SK-N-SH (cell line): ENCODE measurements around the gene CNBD2. TPM values are rescaled to one million over a fixed set of nuclear protein-coding genes. Genes with fewer than 3 reads are reported as not detected.

Experiments used
- CTCF ChIA-PET: fragments of 300-600, 350-600 bp; formaldehyde crosslinking; extraction: SDS; loops from one replicate; lab custom pipeline; 2021; lab: Yijun Ruan, JAX
- POLR2A ChIA-PET: fragments of 350-600 bp; sonication (Branson Sonifier 250); formaldehyde crosslinking; extraction: SDS; loops from one replicate; lab custom pipeline; 2020; ENCODE audit warnings: antibody characterized with exemption, inconsistent platforms; lab: Yijun Ruan, JAX
- DNase-seq: peaks from one replicate; pipeline ENCODE4 v3.0.0; 2012
- H2AFZ ChIP-seq: fragments of 200-600 bp; sonication (generic); 2 replicates; pipeline ENCODE4 v1.8.1; 2016; ENCODE audit warnings: antibody characterized with exemption, mild to moderate bottlenecking, low read depth
- H3F3A ChIP-seq: fragments of 200-600 bp; sonication (generic); replicated peaks from 2 replicates; pipeline ENCODE3; 2016; ENCODE audit warnings: antibody characterized with exemption, mild to moderate bottlenecking; ENCODE audit not compliant: insufficient read depth
- H3K27ac ChIP-seq, 2 experiments: fragments of 200-500 bp in 1 of 2; fragments of 200-600 bp in 1 of 2; sonication (Bioruptor generic) in 1 of 2; sonication (generic), shearing (Covaris generic) in 1 of 2; 2 replicates each; pipeline versions ENCODE4 v1.5.1 to v1.6.1; 2014 to 2016; ENCODE audit warnings: low read depth in 2 of 2, inconsistent platforms in 1 of 2, low read length in 1 of 2, mild to moderate bottlenecking in 1 of 2, mixed read lengths in 1 of 2
- H3K27me3 ChIP-seq: fragments of 200-600 bp; sonication (generic), shearing (Covaris generic); 2 replicates; pipeline ENCODE4 v1.6.1; 2016; ENCODE audit warnings: mixed run types; ENCODE audit not compliant: insufficient read depth
- H3K36me3 ChIP-seq, 2 experiments: fragments of 200-500 bp in 1 of 2; fragments of 200-600 bp in 1 of 2; sonication (Bioruptor generic) in 1 of 2; sonication (generic) in 1 of 2; replicated peaks in 1 of 2; 2 replicates each; pipeline versions ENCODE3 to v1.5.1; 2014 to 2016; ENCODE audit warnings: low read length in 1 of 2, mild to moderate bottlenecking in 1 of 2; ENCODE audit not compliant: insufficient read depth in 2 of 2, control insufficient read depth in 1 of 2
- H3K4me1 ChIP-seq, 2 experiments: fragments of 200-500 bp in 1 of 2; fragments of 200-600 bp in 1 of 2; sonication (Bioruptor generic) in 1 of 2; sonication (generic), shearing (Covaris generic) in 1 of 2; 2 replicates each; pipeline versions ENCODE4 v1.5.1 to v1.6.1; 2014 to 2016; ENCODE audit warnings: low read depth in 1 of 2, low read length in 1 of 2, mixed run types in 1 of 2; ENCODE audit not compliant: insufficient read depth in 2 of 2, control insufficient read depth in 1 of 2
- H3K4me2 ChIP-seq: fragments of 200-600 bp; sonication (generic), shearing (Covaris generic); 2 replicates; pipeline ENCODE4 v1.6.1; 2017; ENCODE audit warnings: mixed run types
- H3K4me3 ChIP-seq, 2 experiments: fragments of 200-500 bp in 1 of 2; fragments of 200-600 bp in 1 of 2; sonication (Bioruptor generic) in 1 of 2; sonication (generic), shearing (Covaris generic) in 1 of 2; 2 replicates each; pipeline versions ENCODE4 v1.5.1 to v1.8.1; 2014 to 2016; ENCODE audit warnings: low read depth in 2 of 2, inconsistent platforms in 1 of 2, low read length in 1 of 2, mild to moderate bottlenecking in 1 of 2, mixed read lengths in 1 of 2, moderate library complexity in 1 of 2
- H3K79me2 ChIP-seq: fragments of 200-600 bp; sonication (generic); 2 replicates; pipeline ENCODE4 v1.8.1; 2017; ENCODE audit warnings: mild to moderate bottlenecking; ENCODE audit not compliant: insufficient read depth
- H3K9ac ChIP-seq: fragments of 200-600 bp; sonication (generic); 2 replicates; pipeline ENCODE4 v1.6.1; 2017; ENCODE audit warnings: mixed run types
- H3K9me2 ChIP-seq: fragments of 200-600 bp; sonication (generic); 2 replicates; pipeline ENCODE4 v1.6.1; 2017; ENCODE audit warnings: mixed run types
- H3K9me3 ChIP-seq: fragments of 200-600 bp; sonication (generic); 2 replicates; pipeline ENCODE4 v1.6.1; 2017; ENCODE audit warnings: mixed run types, mild to moderate bottlenecking, moderate library complexity
- H4K20me1 ChIP-seq: fragments of 200-600 bp; sonication (generic); 2 replicates; pipeline ENCODE4 v1.6.1; 2017; ENCODE audit warnings: mild to moderate bottlenecking, mixed run types; ENCODE audit not compliant: insufficient read depth
- CTCF ChIP-seq: fragments of 200-600 bp; sonication (generic); IDR thresholded peaks from 2 replicates; pipeline ENCODE4 v1.6.1; 2017; ENCODE audit warnings: antibody characterized with exemption, mild to moderate bottlenecking, moderate library complexity
- EP300 ChIP-seq, 2 experiments: IDR thresholded peaks; 2 replicates each; pipeline versions ENCODE4 v1.4.0 to v1.6.1; 2012; ENCODE audit warnings: borderline replicate concordance in 1 of 2, low read depth in 1 of 2, low read length in 1 of 2
- GABPA ChIP-seq: IDR thresholded peaks from 2 replicates; pipeline ENCODE4 v1.4.0; 2012; ENCODE audit warnings: low read depth, mild to moderate bottlenecking
- IRF3 ChIP-seq: fragments of 150-350 bp; IDR thresholded peaks from 2 replicates; pipeline ENCODE4 v1.6.1; 2016; ENCODE audit warnings: mild to moderate bottlenecking, low read depth, low read length
- JUND ChIP-seq: IDR thresholded peaks from 2 replicates; pipeline ENCODE4 v1.4.0; 2012
- MXI1 ChIP-seq: IDR thresholded peaks from 2 replicates; pipeline ENCODE4 v1.6.1; 2012; ENCODE audit warnings: mild to moderate bottlenecking, low read depth, low read length, improper control_type of control experiment
- NFIC ChIP-seq: IDR thresholded peaks from 2 replicates; pipeline ENCODE4 v1.4.0; 2012; ENCODE audit warnings: borderline replicate concordance
- NRF1 ChIP-seq: IDR thresholded peaks from 2 replicates; pipeline ENCODE4 v1.6.1; 2012; ENCODE audit warnings: low read depth, mild to moderate bottlenecking, low read length
- PBX3 ChIP-seq: IDR thresholded peaks from 2 replicates; pipeline ENCODE4; 2012
- POLR2AphosphoS5 ChIP-seq: IDR thresholded peaks from 2 replicates; pipeline ENCODE4 v1.6.1; 2012; ENCODE audit warnings: low read depth, low read length
- RAD21 ChIP-seq: IDR thresholded peaks from 2 replicates; pipeline ENCODE4 v1.6.1; 2012; ENCODE audit warnings: mild to moderate bottlenecking, low read length
- RCOR1 ChIP-seq: fragments of 150-350 bp; IDR thresholded peaks from 2 replicates; pipeline ENCODE4 v1.6.1; 2017; ENCODE audit warnings: antibody characterized with exemption, low read length
- RFX5 ChIP-seq: IDR thresholded peaks from 2 replicates; pipeline ENCODE4 v1.6.1; 2012; ENCODE audit warnings: mild to moderate bottlenecking, improper control_type of control experiment, low read length
- RXRA ChIP-seq: IDR thresholded peaks from 2 replicates; pipeline ENCODE4 v1.4.0; 2012; ENCODE audit warnings: low read depth, mild to moderate bottlenecking, borderline replicate concordance
- TAF1 ChIP-seq: IDR thresholded peaks from 2 replicates; pipeline ENCODE4 v1.6.1; 2012; ENCODE audit warnings: low read depth, mild to moderate bottlenecking, low read length, moderate library complexity, borderline replicate concordance
- TCF12 ChIP-seq: IDR thresholded peaks from 2 replicates; pipeline ENCODE4 v1.4.0; 2012
- WGBS: methylation state at CpG from one replicate; pipeline ENCODE4 v1.1.6; 2017; ENCODE audit warnings: low lambda C conversion rate; 5-methylcytosine and 5-hydroxymethylcytosine counted together
- polyA plus RNA-seq, 3 experiments: library from polyadenylated mRNA; depleted of rRNA; stranded (reverse); fragments of >200 nt; gene quantifications; 2 replicates each; pipeline ENCODE4 v1.2.3, GENCODE V29; 2012
- TF ChIP-seq, protein P1 (sequence below): IDR thresholded peaks from 2 replicates; pipeline ENCODE4 v1.4.0; 2012; ENCODE audit warnings: low read depth

CNBD2 gene
- polyA plus RNA-seq, 1 of the 3 experiments (the other 2 are of a cell fraction), result 5.6 TPM

- no peaks in the 10 kb centered on the region for H3K36me3 ChIP-seq
- H3K4me2 ChIP-seq, result no peak overlapping the region
- ChIA-PET CTCF (interaction anchor here (0.9 to 1.3 kb wide), 3 partner anchors 13 to 17 kb away, joined by 3 to 5 read pairs (median 3); no protein-coding TSS in a partner anchor), POLR2A (no interaction called here)
- DNase-seq, result no peak
- H3K4me3 ChIP-seq, result no peak overlapping the region
- H3K27ac ChIP-seq, result no peak overlapping the region
- no peaks in the 10 kb centered on the region for H3K4me1 ChIP-seq
- no peaks in the 10 kb centered on the region for H3K9me3 ChIP-seq
- H3F3A ChIP-seq, result no peaks in the 10 kb centered on the region
- no peaks in the 10 kb centered on the region for H3K9me2 ChIP-seq
- no peak for TF ChIP-seq JUND
- no peak for TF ChIP-seq POLR2AphosphoS5
- TF ChIP-seq RFX5, result no peak
- no peak for TF ChIP-seq GABPA
- no peak for TF ChIP-seq IRF3
- no peak for TF ChIP-seq CTCF
- TF ChIP-seq PBX3, result no peak
- TF ChIP-seq RAD21, result no peak
- TF ChIP-seq, protein P1, sequence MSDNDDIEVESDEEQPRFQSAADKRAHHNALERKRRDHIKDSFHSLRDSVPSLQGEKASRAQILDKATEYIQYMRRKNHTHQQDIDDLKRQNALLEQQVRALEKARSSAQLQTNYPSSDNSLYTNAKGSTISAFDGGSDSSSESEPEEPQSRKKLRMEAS, result no peak
- no peak for TF ChIP-seq RCOR1
- no peak for TF ChIP-seq NFIC
- no peak for TF ChIP-seq TCF12
- no peak for TF ChIP-seq TAF1
- TF ChIP-seq MXI1, result no peak
- TF ChIP-seq RXRA, result no peak
- TF ChIP-seq EP300 (IDR thresholded peaks at IDR 0.05; ENCODE audit: borderline replicate concordance in 1 of 2, low read depth in 1 of 2, low read length in 1 of 2), result no peak
- TF ChIP-seq NRF1, result no peak
- H2AFZ ChIP-seq, result no peak overlapping the region
- H3K79me2 ChIP-seq, result no peaks in the 10 kb centered on the region
- H3K27me3 ChIP-seq, result no peaks in the 10 kb centered on the region
- H4K20me1 ChIP-seq, result no peaks in the 10 kb centered on the region
- WGBS, result 79% methylated on average over 9 of the region's 9 CpGs
- H3K9ac ChIP-seq, result no peak overlapping the region
Measured at GRCh38 chr20:35978041-35978513, 9.7 kb downstream of the CNBD2 start.
